Coronary artery (tissue), 2 donors: ENCODE results near the gene TAP2.
A peak's percentile ranks its signal among the peaks of the same experiment; 100 is the strongest.

Source experiments
- DNase-seq: peaks from one replicate; pipeline ENCODE4 v3.0.0-alpha.2; 2017; ENCODE audit warnings: low spot score
- H3K27ac ChIP-seq, 2 donors: fragments of 200-600 bp; sonication (generic); one replicate each; pipeline ENCODE4 v1.5.1; 2016 to 2019
- H3K4me3 ChIP-seq: fragments of 200-600 bp; sonication (generic); 2 replicates; pipeline ENCODE4 v1.5.1; 2016; ENCODE audit warnings: mild to moderate bottlenecking, moderate library complexity
- TF ChIP-seq, protein P1 (sequence below): fragments of 200-600 bp; sonication (generic); IDR thresholded peaks from one replicate; pipeline ENCODE4 v1.5.1; 2019; ENCODE audit warnings: antibody characterized with exemption

Gene TAP2

DNA sequence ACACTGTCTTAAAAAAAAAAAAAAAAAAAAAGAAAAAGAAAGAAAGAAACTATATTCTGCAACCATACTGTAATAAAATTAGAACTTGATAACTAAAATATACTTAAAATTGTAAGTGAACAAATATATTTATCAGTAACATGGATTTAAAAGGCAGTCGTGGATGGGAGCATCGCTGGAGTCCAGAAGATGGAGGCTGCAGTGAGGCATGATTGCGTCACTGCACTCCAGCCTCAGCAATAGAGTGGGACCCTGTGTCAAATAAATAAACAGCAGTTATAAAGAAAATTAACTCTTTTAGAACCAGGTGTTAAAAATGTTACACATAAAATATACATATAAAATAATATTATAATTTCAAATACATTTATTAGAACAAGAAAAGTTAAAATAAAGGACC lies 24.2 kb upstream of the TAP2 start:
- Histone ChIP-seq H3K27ac (no peak overlapping the region), H3K4me3 (no peak overlapping the region)
- no peak for DNase-seq
- TF ChIP-seq, protein P1, sequence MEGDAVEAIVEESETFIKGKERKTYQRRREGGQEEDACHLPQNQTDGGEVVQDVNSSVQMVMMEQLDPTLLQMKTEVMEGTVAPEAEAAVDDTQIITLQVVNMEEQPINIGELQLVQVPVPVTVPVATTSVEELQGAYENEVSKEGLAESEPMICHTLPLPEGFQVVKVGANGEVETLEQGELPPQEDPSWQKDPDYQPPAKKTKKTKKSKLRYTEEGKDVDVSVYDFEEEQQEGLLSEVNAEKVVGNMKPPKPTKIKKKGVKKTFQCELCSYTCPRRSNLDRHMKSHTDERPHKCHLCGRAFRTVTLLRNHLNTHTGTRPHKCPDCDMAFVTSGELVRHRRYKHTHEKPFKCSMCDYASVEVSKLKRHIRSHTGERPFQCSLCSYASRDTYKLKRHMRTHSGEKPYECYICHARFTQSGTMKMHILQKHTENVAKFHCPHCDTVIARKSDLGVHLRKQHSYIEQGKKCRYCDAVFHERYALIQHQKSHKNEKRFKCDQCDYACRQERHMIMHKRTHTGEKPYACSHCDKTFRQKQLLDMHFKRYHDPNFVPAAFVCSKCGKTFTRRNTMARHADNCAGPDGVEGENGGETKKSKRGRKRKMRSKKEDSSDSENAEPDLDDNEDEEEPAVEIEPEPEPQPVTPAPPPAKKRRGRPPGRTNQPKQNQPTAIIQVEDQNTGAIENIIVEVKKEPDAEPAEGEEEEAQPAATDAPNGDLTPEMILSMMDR = no peak

DNA sequence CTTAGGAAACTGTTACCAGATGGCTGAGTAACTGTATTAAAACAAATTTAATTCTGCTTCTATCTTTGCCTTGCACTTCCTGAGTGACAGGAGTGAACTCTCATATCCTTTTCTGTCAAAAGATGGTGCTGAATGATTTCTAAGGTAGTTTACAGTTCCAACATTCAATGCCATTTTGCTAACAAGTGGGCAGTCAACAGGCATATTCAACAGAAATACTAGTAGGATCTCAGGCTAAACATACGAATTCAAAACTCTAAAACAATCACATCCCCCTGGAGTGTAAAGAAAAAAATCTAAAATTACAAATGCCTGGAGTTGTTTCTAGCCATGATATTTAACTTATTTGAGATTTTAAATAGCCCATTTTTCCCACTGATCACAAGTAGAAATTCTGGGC lies 22.1 kb upstream of the TAP2 start:
- H3K4me3 ChIP-seq = no peak overlapping the region
- no peak for DNase-seq
- TF ChIP-seq, protein P1 = no peak
- H3K27ac ChIP-seq = no peak overlapping the region

DNA sequence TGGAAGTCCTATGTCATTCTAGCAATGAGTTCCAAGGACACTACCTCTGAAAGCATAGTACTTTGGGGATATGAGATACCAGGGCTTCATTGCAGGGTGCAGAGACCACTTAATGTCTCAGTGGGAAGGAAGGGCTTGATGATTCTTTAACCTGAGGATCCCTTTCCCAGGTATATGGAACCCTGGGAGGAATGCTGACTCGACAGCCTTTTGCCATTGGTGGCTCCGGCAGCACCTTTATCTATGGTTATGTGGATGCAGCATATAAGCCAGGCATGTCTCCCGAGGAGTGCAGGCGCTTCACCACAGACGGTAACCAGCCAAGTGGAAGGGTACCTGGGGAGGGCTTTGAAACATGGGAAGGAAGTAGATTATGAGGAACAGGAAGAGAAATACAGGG lies 19.7 kb upstream of the TAP2 start:
- no peak overlapping the region for H3K27ac ChIP-seq
- DNase-seq = no peak
- TF ChIP-seq, protein P1 = no peak
- H3K4me3 ChIP-seq = no peak overlapping the region

DNA sequence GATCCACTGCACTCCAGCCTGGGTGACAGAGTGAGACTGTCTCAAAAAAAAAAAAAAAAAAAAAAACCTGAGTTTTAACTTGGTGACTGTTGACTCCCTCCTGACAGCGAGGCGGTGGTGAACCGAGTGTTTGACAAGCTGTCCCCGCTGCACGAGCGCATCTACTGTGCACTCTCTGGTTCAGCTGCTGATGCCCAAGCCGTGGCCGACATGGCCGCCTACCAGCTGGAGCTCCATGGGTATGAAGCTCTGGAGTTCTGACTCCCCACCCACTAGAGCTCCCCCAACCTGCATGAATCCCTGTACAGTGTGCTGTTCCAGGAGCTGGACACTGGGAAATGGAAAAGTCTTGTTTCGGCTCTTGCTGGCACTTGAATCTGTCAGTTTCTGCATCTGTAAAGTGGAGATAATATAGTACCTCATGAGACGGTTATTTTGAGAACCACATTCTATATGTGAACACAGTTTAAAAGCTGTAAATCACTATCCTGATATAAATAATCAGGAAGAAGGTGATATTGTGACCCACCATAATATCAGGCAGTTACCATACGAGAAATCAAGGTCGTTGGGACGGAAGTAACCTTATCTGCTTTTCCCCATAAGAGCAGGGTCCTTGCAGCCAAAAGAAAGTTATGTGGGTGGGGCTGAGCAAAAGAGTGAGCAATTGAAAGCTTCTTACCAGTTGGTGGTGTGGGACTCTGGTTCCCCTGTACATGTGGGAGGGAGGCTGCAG lies 18.8 kb upstream of the TAP2 start:
- Histone ChIP-seq H3K27ac (no peak overlapping the region), H3K4me3 (no peak overlapping the region)
- TF ChIP-seq, protein P1 = no peak
- no peak for DNase-seq

DNA sequence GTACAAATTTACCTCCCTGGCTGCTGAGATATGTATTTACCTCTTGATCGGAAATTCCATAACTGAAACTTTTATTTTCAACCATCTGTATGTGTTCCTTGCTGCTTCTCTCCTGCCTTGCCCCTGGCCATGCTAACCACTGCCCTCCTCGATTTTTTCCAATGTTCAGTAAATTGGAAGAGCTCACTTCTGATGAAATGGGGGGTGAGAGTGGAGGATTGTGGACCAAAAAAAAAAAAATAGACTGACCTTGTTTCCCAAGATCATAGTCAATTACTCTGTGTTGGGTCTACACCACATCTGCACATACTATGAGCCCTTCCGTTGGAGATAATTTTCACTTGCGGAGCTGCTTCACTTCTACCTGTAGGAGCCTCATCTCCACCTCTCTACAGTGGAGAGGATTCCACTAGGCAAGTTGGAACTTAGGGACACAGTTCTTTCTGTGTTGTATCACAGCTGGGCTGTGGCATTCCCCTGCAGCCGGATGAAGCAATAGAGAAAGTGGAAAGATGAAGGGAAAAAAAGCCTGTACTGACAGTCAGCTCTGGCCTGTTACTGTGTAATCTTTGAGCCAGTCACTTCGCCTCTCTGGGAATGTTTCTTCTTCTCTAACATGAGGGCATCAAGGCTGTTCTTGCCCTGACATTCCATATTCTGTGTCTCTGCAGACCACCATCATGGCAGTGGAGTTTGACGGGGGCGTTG lies 17.1 kb upstream of the TAP2 start:
- Histone ChIP-seq H3K27ac (peak overlapping the region in 1 of 2 donors; percentile 99), H3K4me3 (no peak overlapping the region)
- TF ChIP-seq, protein P1 = no peak
- DNase-seq = no peak

DNA sequence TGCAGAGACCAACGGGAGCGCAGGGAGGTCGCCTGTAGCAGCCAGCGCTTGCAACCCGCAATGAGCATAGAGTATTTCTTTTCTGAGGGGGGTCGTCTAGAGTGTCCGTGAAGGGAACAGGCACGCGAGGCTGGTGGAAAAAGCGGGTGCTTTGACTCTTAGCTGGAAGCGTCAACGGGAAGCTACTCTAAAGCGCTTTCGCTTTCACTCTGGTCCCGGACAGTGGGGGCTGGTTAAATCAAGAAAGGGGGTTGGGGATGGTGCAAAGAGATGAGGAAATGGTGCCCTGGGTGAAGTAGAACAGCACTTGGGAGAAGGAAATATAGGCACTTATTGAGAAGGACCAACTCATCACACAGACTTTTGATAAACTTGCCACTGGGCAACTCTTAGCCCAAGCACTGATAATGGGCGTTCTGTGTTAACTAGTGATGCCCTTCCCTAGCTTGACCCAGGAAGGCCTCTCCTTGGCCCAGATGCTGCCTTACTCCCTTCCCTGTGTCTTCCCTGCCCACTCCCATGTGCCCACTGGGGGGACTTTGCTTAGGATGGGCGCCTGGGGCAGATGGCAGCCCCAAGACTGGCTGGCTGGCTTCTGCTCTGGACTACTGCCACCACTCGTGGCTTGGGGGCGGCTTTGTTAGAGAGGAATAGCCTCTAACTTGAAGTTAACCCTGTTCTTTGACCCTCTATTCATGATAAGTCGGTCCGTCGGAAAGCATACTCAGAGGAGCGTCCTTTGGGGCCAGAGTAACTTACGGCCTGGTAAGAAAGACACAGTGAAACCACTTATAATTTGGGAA lies 16.0 kb upstream of the TAP2 start:
- TF ChIP-seq, protein P1 = no peak
- DNase-seq = no peak
- Histone ChIP-seq H3K27ac (peak overlapping the region; percentile 94 to 99), H3K4me3 (peak overlapping the region; percentile 98)
